ENCODE results near the gene LRRC51.
"Not testable (repeated sequence)": the region's sequence is repeated elsewhere in the genome, so short reads cannot be mapped to it uniquely, and the experiment has no call there.

Gene LRRC51

GRCh38 chr11:72140661-72141060 is 60.0 kb downstream of the LRRC51 start:
- DNase-seq (ENCODE audit: low read depth in 2 of 2), result no peak

GRCh38 chr11:72141066-72141465 is 60.4 kb downstream of the LRRC51 start:
- no peak for DNase-seq (ENCODE audit: low read depth in 2 of 2)

- DNase-seq (ENCODE audit: low read depth in 2 of 2), result not testable (repeated sequence)
These were observed 61.4 kb downstream of the LRRC51 start for GRCh38 chr11:72142086-72142485.

- DNase-seq (ENCODE audit: low read depth in 2 of 2), result not testable (repeated sequence)
These were observed 61.9 kb downstream of the LRRC51 start for GRCh38 chr11:72142543-72142942.

GRCh38 chr11:72144807-72145565 is 64.3 kb downstream of the LRRC51 start:
- no peak for DNase-seq (ENCODE audit: low read depth in 2 of 2)

Measured in stimulated activated CD8-positive, alpha-beta memory T cell treated with anti-CD3 and anti-CD28 coated beads, Interleukin-15, amount 100 ng/mL, for 4 hours (primary cell).